Measurements from ENCODE around the gene TNRC6B.
"Not testable (repeated sequence)": the region's sequence is repeated elsewhere in the genome, so short reads cannot be mapped to it uniquely, and the experiment has no call there.

Gene TNRC6B

DNA sequence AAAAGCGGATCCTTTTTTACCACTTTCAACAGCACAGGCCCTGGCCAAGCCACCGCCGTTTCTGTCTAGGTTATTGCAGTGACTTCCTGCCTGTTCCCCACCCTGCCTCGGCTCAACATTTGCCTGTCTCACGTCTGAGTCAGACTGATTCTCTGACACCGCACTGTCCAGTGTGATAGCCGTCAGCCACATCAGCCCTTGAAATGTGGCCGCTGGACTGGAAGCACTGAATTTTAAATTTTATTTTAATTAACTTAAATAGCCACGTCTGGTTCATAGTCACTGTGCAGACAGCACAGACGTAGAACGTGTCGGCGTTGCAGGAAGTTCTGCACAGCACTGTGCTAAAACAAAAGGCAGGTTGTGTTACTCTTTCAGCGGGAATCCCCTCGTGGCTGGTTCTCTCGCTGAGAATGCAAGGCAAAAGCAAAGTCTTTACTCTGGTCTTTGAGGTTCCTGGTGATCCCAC is 112.3 kb downstream of the TNRC6B start:
- DNase-seq (ENCODE audit: low spot score), result no peak

- DNase-seq (ENCODE audit: low spot score), result no peak
These were observed 112.8 kb downstream of the TNRC6B start for GRCh38 chr22:40290516-40290915.

DNA sequence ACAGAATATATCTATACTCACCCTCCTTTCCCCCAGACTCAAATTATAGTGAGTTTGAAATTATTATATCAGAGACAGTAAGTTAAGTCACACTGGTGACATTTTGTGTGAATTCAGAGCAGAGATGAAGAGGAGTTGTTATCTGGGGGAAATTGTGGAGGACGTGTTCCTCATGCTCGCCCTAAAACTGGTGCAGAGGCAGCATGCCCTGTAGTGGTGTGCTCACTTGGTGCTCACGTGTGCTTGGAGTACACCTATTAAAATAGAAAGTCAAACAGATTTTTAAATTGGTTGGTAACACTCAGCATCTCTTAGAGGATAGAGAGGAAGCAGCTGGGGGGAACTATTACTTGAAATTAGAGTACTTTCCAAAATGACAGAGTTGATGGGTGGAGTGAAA is 117.0 kb downstream of the TNRC6B start:
- no peak for DNase-seq (ENCODE audit: low spot score)

- no peak for DNase-seq (ENCODE audit: low spot score)
These were observed 122.6 kb downstream of the TNRC6B start for GRCh38 chr22:40300316-40300715.

DNA sequence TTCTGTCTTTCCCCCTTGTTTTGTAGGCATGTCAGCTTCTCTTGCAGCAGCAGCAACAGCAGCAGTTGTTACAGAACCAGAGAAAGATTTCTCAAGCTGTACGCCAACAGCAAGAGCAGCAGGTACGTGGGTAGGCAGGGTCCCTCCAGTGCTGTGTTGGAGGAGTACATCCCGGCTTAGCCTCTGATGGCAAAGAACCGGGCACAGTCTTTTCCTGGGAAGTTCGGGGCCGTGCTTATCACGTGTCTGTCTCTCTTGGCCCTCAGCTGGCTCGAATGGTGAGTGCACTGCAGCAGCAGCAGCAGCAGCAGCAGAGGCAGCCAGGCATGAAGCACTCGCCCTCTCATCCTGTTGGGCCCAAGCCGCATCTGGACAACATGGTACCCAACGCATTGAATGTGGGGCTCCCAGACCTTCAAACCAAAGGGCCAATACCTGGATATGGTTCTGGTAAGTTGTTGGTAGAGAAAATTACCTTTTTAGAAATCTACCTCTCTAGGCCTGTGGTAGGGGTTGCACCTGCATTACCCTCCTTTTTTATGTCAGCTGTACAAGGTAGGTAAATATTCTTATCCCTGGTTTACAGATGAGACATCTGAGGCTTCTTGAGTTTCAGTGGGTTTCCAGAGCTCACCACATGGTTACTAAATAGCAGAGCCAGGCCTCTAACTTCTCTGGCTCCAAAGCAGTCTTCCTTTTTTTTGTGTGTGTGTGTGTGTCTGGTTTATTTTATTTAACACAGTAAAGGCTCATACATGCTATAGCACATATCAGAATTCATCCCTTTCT is 123.4 kb downstream of the TNRC6B start:
- no peak for DNase-seq (ENCODE audit: low spot score)

- no peak for DNase-seq (ENCODE audit: low spot score)
These were observed 124.4 kb downstream of the TNRC6B start for GRCh38 chr22:40302149-40302548.

- no peak for DNase-seq (ENCODE audit: low spot score)
These were observed 127.9 kb downstream of the TNRC6B start for GRCh38 chr22:40305625-40306024.

GRCh38 chr22:40308999-40309573 is 131.4 kb downstream of the TNRC6B start:
- no peak for DNase-seq (ENCODE audit: low spot score)

DNA sequence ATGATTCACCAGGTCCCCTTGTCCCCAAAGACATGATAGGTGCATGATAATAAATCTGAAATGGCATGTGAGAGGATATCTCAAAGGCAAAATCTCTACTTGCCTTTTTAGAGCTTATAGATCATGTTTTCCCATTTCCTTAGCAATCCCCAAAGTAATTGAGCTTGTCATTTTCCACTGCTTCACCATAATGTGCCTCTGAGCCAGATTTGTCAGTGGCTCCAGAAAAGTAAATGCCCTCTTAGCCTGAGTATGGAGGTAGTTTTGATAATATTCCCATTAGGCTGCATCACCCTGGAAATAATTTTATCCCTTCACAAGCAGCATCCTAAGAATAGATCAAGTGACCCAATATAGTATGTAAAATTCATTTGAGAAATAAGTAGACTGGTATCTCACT is 131.9 kb downstream of the TNRC6B start:
- no peak for DNase-seq (ENCODE audit: low spot score)

GRCh38 chr22:40310081-40310767 is 132.5 kb downstream of the TNRC6B start:
- DNase-seq (ENCODE audit: low spot score), result no peak

- no peak for DNase-seq (ENCODE audit: low spot score)
These were observed 133.0 kb downstream of the TNRC6B start for GRCh38 chr22:40310768-40311120.

GRCh38 chr22:40311646-40312045 is 133.9 kb downstream of the TNRC6B start:
- DNase-seq (ENCODE audit: low spot score), result not testable (repeated sequence)

DNA sequence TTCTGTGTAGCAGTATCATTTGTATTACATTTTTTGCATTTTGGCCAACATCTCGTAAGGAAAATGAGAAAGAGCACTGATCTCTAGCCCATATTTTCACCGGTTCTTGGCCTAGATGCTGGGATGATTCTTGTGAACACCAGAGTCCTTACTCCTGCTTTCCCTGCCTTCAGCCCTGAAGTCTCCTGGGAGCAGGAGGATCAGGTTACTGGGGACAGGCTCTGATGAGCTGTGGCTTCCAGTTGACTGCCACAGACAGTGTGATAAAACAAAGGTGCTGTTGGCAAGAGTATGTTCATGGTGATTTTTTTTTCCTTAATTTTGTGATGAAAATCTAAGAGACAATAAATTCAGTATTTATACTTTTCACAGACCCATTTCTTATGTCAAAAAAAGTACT is 134.3 kb downstream of the TNRC6B start:
- DNase-seq (ENCODE audit: low spot score), result no peak

- DNase-seq (ENCODE audit: low spot score), result no peak
These were observed 135.3 kb downstream of the TNRC6B start for GRCh38 chr22:40313007-40313406.

- no peak for DNase-seq (ENCODE audit: low spot score)
These were observed 136.3 kb downstream of the TNRC6B start for GRCh38 chr22:40314041-40314440.

- DNase-seq (ENCODE audit: low spot score), result no peak
These were observed 143.0 kb downstream of the TNRC6B start for GRCh38 chr22:40320687-40321086.

DNA sequence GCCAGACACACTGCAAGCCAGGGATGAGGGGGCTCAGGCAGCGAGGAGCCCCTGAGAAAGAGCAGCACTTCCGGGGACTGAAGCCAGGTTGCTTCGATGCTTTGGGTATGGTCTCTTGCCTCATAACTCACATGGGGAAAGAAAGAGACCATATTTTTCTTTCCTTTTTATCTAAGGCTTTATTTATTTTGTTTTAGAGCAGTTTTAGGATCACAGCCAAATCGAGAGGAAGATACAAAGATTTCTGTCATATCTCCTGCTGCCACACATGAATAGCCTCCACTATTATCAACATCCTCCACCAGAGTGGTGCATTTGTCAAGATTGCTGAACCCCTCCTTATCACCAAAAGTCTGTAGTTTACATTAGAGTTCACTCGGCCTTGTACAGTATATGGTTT is 144.3 kb downstream of the TNRC6B start:
- no peak for DNase-seq (ENCODE audit: low spot score)

DNA sequence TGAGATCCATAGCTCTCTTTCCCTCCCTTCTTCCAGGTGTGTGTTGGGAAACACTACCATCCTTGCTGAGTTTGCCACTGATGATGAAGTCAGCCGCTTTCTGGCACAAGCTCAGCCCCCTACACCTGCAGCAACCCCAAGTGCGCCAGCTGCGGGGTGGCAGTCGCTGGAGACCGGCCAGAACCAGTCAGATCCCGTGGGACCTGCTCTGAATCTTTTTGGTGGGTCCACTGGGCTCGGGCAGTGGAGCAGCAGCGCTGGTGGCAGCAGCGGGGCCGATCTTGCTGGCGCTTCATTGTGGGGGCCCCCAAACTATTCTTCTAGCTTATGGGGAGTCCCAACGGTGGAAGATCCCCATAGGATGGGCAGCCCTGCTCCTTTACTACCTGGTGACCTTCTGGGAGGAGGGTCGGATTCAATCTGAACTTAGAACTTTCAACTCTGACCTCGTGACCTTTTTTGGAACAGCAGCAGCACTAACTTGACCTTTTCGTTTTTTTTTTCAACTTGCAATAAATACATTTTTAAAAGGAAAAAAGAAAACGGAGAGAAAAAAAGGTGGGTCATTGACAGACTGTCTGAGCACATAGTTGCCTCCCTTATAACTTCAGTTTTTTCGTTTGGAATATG is 145.2 kb downstream of the TNRC6B start:
- DNase-seq (ENCODE audit: low spot score), result no peak

- no peak for DNase-seq (ENCODE audit: low spot score)
These were observed 146.0 kb downstream of the TNRC6B start for GRCh38 chr22:40323681-40324171.

DNA sequence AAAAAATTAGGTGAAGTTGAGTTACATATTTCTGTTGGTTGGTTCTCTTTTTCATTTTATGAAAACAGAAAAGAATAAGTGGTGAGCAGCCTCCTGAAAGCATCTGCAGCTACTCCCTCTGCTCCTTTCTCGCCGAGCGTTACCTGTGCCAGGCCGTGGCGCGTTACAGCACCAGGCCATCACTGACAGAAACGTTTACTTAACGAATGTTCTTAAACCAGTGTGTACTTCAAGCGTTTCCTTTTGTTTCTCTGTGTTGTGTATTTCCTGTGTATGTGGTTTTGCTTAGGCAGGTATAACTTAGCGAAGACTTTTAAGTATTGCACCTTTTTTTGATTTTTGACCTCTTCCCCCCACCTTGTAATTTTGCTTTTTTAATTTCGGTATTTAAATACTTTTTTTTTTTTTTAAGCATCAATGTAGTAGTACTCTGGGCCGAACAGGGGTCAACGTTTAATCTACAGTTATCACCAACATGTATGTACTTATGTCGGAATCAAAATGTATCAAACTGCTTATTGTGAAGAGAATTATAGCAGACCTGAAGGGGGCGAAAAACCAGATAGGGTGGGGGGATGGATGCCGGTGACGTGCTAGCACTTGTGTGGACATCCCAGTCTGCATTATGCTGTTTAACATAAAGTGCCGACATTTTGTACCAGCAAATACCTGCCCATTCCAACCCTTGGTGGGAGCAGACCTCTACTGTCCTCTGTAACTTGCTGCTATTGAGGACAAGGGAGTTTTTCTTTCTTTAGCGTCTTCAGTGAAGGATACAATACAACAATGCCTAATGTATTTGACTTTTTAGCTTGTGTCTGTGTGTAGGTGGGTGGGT is 147.0 kb downstream of the TNRC6B start:
- DNase-seq (ENCODE audit: low spot score), result no peak

DNA sequence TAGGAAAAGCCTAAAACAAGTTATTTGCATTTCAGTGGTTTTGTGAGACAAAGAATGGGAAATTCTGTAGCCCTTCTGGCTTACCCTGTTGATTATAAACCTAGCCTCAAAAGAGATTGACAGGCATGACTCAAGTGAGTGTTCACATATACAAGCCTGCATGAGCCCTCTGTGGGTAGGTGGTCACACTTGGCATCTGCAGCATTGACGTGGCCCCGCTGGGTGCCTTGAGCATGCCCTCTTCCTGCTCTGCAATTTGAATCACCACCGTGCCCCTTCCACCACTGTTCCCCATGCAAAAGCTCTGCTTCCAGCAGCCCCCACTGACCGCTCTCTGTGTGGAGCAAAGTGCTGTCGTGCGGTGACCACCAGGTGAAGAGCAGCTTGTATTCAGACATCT is 147.6 kb downstream of the TNRC6B start:
- no peak for DNase-seq (ENCODE audit: low spot score)

Measured in SK-N-DZ (cell line).